CD14-positive monocyte (primary cell): Measurements from ENCODE around the gene KIF13A. TPM values are rescaled to one million over a fixed set of nuclear protein-coding genes. Genes with fewer than 3 reads are reported as not detected.

Experiments used
- DNase-seq, 3 donors: peaks; one replicate each; pipeline ENCODE4 v3.0.0-alpha.2; 2011 to 2022
- H2AFZ ChIP-seq: 2 replicates; pipeline ENCODE4 v1.6.0; 2012; ENCODE audit warnings: mild to moderate bottlenecking, low read depth, low read length, inconsistent platforms; ENCODE audit not compliant: insufficient read depth, poor library complexity, severe bottlenecking
- H3K27ac ChIP-seq, 2 donors: 1 replicate in 1 of 2; 2 replicates in 1 of 2; pipeline ENCODE4 v1.5.1; 2012 to 2013; ENCODE audit warnings: low read length in 2 of 2, control low read depth in 1 of 2, inconsistent platforms in 1 of 2, low read depth in 1 of 2, mild to moderate bottlenecking in 1 of 2
- H3K27me3 ChIP-seq, 2 donors: one replicate each; pipeline versions ENCODE4 v1.6.0 to v1.6.1; 2011 to 2013; ENCODE audit warnings: low read length in 2 of 2; ENCODE audit not compliant: control insufficient read depth in 2 of 2, insufficient read depth in 2 of 2
- H3K36me3 ChIP-seq, 2 donors: replicated peaks in 1 of 2; 1 replicate in 1 of 2; 2 replicates in 1 of 2; pipeline versions ENCODE4 v1.5.1 to v1.6.1; 2012 to 2013; ENCODE audit warnings: low read length in 2 of 2, control low read depth in 1 of 2, inconsistent platforms in 1 of 2, mild to moderate bottlenecking in 1 of 2; ENCODE audit not compliant: insufficient read depth in 2 of 2, control insufficient read depth in 1 of 2
- H3K4me1 ChIP-seq, 2 donors: 1 replicate in 1 of 2; 2 replicates in 1 of 2; pipeline versions ENCODE4 v1.5.1 to v1.6.1; 2012 to 2013; ENCODE audit warnings: low read length in 2 of 2, control low read depth in 1 of 2, inconsistent platforms in 1 of 2, mild to moderate bottlenecking in 1 of 2, moderate library complexity in 1 of 2; ENCODE audit not compliant: insufficient read depth in 2 of 2, control insufficient read depth in 1 of 2
- H3K4me2 ChIP-seq: replicated peaks from 2 replicates; pipeline ENCODE3; 2012; ENCODE audit warnings: low read length, moderate library complexity, mild to moderate bottlenecking; ENCODE audit not compliant: poor library complexity, severe bottlenecking; ENCODE audit errors: extremely low read depth
- H3K4me3 ChIP-seq, 3 experiments: fragments of 200-600 bp in 1 of 3; sonication (generic) in 1 of 3; replicated peaks in 1 of 3; 1 replicate in 2 of 3; 2 replicates in 1 of 3; pipeline ENCODE4 v1.5.1; 2011 to 2013; ENCODE audit warnings: low read length in 3 of 3, mild to moderate bottlenecking in 3 of 3, control low read depth in 2 of 3, low read depth in 2 of 3, inconsistent platforms in 1 of 3, moderate library complexity in 1 of 3
- H3K79me2 ChIP-seq: 2 replicates; pipeline ENCODE4 v1.6.0; 2012; ENCODE audit warnings: mild to moderate bottlenecking, control low read depth, inconsistent platforms, low read length, moderate library complexity; ENCODE audit not compliant: insufficient read depth
- H3K9ac ChIP-seq: 2 replicates; pipeline ENCODE4 v1.6.0; 2017; ENCODE audit warnings: low read length, mild to moderate bottlenecking; ENCODE audit not compliant: insufficient read depth, poor library complexity, severe bottlenecking
- H3K9me3 ChIP-seq, 2 donors: replicated peaks in 1 of 2; 1 replicate in 1 of 2; 2 replicates in 1 of 2; pipeline versions ENCODE4 v1.5.1 to v1.6.1; 2012 to 2013; ENCODE audit warnings: low read length in 2 of 2, control low read depth in 1 of 2; ENCODE audit not compliant: control insufficient read depth in 1 of 2, insufficient read depth in 1 of 2
- H4K20me1 ChIP-seq: 2 replicates; pipeline ENCODE4 v1.6.0; 2012; ENCODE audit warnings: mild to moderate bottlenecking, low read length, control low read depth, moderate library complexity; ENCODE audit not compliant: insufficient read depth
- H3K27ac Mint-ChIP-seq, 7 donors: one replicate each; pipeline ENCODE4 v1.8.0; 2020; ENCODE audit warnings: mild to moderate bottlenecking in 7 of 7, mixed read lengths in 7 of 7, moderate library complexity in 6 of 7, inconsistent platforms in 2 of 7
- H3K27me3 Mint-ChIP-seq, 3 donors: one replicate each; pipeline ENCODE4 v1.8.0; 2021 to 2022; ENCODE audit warnings: low read depth in 3 of 3, mild to moderate bottlenecking in 3 of 3, mixed read lengths in 3 of 3, moderate library complexity in 3 of 3, inconsistent platforms in 1 of 3
- H3K36me3 Mint-ChIP-seq, 2 donors: one replicate each; pipeline ENCODE4 v1.8.0; 2020; ENCODE audit warnings: mixed read lengths in 2 of 2, inconsistent platforms in 1 of 2, mild to moderate bottlenecking in 1 of 2
- H3K4me1 Mint-ChIP-seq: one replicate; pipeline ENCODE4 v1.8.0; 2020; ENCODE audit warnings: mild to moderate bottlenecking, mixed read lengths
- H3K4me3 Mint-ChIP-seq, 2 donors: one replicate each; pipeline ENCODE4 v1.8.0; 2020; ENCODE audit warnings: mild to moderate bottlenecking in 2 of 2, mixed read lengths in 2 of 2, moderate library complexity in 1 of 2
- H3K9me3 Mint-ChIP-seq, 7 donors: one replicate each; pipeline ENCODE4 v1.8.0; 2020 to 2022; ENCODE audit warnings: mixed read lengths in 7 of 7, mild to moderate bottlenecking in 6 of 7, moderate library complexity in 6 of 7, inconsistent platforms in 2 of 7
- WGBS: methylation state at CpG from one replicate; pipeline ENCODE4 v1.1.5; 2013; ENCODE audit warnings: missing lambda C conversion rate; ENCODE audit not compliant: insufficient coverage; 5-methylcytosine and 5-hydroxymethylcytosine counted together
- intact Hi-C, 2 donors: fragments of 100-400 bp; cut with micrococcal nuclease; formaldehyde crosslinking; loops; one replicate each; pipeline versions ENCODE4 v1.15.0 to v1.15.1; 2023
- polyA plus RNA-seq, 3 donors: library from polyadenylated mRNA; depleted of rRNA in 1 of 3; unstranded in 2 of 3; stranded (reverse) in 1 of 3; fragments of 300-500 nt in 2 of 3; fragments of >200 nt in 1 of 3; fragmentation: Illumina TruSeq in 2 of 3; gene quantifications; 1 replicate in 2 of 3; 2 replicates in 1 of 3; pipeline ENCODE4 v1.2.3, GENCODE V29; 2012 to 2021
- TF ChIP-seq, protein P1 (sequence below): fragments of 200-600 bp; IDR thresholded peaks from one replicate; pipeline ENCODE4 v1.8.0; 2022; ENCODE audit warnings: antibody characterized with exemption, mild to moderate bottlenecking

KIF13A gene
- polyA plus RNA-seq, 3 donors: 2.9 to 28.4 (median 6.0) TPM

DNA sequence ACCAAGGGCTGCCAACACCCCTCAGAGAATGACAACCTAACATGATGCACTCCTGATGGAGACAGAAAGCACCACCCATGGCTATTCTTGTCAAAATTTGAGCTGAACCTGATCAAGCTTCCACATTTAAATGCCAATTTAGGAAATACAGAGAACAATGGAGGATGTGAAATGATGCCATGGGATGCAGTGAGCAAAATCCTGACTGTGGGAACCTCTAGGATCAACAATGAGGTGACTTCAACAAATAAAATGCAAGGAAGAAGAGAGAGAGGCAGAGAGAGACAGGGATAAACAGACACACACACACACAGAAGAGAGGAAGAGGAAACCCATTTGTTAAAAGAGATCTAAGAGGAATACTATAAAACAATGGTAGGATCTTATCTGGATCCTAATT lies 161.1 kb downstream of the KIF13A start:
- intact Hi-C loops: no loop called here
- Histone ChIP-seq H3K27me3 (no peaks in the 10 kb centered on the region), H3K79me2 (no peaks in the 10 kb centered on the region), H4K20me1 (no peaks in the 10 kb centered on the region), H2AFZ (no peak overlapping the region), H3K4me2 (no peak overlapping the region), H3K9me3 (no peaks in the 10 kb centered on the region), H3K27ac (no peak overlapping the region), H3K9ac (no peak overlapping the region), H3K4me1 (no peaks in the 10 kb centered on the region), H3K36me3 (peaks cover 78 to 98% of the 10 kb centered on the region in 2 donors), H3K4me3 (no peak overlapping the region)
- Mint-ChIP-seq H3K4me3 (no peak overlapping the region), H3K9me3 (no peaks in the 10 kb centered on the region), H3K27me3 (peaks cover 0 to 2% (median 0%) of the 10 kb centered on the region in 3 donors), H3K27ac (peak overlapping the region in 1 of 7 donors; percentile 21), H3K36me3 (peaks cover 74 to 96% of the 10 kb centered on the region in 2 donors), H3K4me1 (no peaks in the 10 kb centered on the region)
- TF ChIP-seq, protein P1, sequence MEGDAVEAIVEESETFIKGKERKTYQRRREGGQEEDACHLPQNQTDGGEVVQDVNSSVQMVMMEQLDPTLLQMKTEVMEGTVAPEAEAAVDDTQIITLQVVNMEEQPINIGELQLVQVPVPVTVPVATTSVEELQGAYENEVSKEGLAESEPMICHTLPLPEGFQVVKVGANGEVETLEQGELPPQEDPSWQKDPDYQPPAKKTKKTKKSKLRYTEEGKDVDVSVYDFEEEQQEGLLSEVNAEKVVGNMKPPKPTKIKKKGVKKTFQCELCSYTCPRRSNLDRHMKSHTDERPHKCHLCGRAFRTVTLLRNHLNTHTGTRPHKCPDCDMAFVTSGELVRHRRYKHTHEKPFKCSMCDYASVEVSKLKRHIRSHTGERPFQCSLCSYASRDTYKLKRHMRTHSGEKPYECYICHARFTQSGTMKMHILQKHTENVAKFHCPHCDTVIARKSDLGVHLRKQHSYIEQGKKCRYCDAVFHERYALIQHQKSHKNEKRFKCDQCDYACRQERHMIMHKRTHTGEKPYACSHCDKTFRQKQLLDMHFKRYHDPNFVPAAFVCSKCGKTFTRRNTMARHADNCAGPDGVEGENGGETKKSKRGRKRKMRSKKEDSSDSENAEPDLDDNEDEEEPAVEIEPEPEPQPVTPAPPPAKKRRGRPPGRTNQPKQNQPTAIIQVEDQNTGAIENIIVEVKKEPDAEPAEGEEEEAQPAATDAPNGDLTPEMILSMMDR: no peak
- DNase-seq: no peak

DNA sequence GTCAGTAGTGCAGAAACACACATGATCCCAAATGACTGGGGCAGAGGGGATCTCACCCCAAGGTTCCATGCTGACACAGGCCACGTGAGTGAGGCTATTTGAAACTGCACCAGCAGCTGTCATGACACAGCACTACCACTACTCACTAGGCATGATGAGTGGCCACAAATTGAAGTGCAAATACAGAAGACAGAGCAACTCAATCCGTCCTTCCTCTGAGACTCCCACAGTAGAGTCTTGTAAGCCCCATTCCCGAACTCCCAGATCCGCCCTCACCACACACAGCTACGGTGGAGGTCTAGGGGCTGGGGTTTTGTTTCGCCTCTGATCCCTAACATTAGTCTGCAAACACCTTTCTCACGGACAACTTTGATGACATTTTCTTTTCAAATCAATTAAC lies 167.4 kb downstream of the KIF13A start:
- H3K4me3 ChIP-seq: no peak overlapping the region
- H3K27me3 ChIP-seq: no peaks in the 10 kb centered on the region
- Mint-ChIP-seq H3K27ac (peak overlapping the region in 1 of 7 donors; percentile 4), H3K4me1 (no peaks in the 10 kb centered on the region), H3K36me3 (peaks cover 49 to 86% of the 10 kb centered on the region in 2 donors), H3K4me3 (no peak overlapping the region), H3K27me3 (no peaks in the 10 kb centered on the region), H3K9me3 (peaks cover 0 to 2% (median 0%) of the 10 kb centered on the region in 7 donors)
- no peak overlapping the region for H2AFZ ChIP-seq
- H3K4me2 ChIP-seq: no peak overlapping the region
- H3K9ac ChIP-seq: no peak overlapping the region
- no peaks in the 10 kb centered on the region for H4K20me1 ChIP-seq
- no peak overlapping the region for H3K27ac ChIP-seq
- H3K79me2 ChIP-seq: no peaks in the 10 kb centered on the region
- no peaks in the 10 kb centered on the region for H3K9me3 ChIP-seq
- intact Hi-C loops: no loop called here
- no peak for DNase-seq
- WGBS: 100% methylated on average over 2 of the region's 7 CpGs
- no peaks in the 10 kb centered on the region for H3K4me1 ChIP-seq
- peaks cover 46 to 87% of the 10 kb centered on the region in 2 donors for H3K36me3 ChIP-seq
- TF ChIP-seq, protein P1: no peak
